Sigmoid colon (tissue), 7 donors: ENCODE data around the gene TOP2A. TPM values are rescaled to one million over a fixed set of nuclear protein-coding genes. Genes with fewer than 3 reads are reported as not detected.
"Not testable (repeated sequence)": the region's sequence is repeated elsewhere in the genome, so short reads cannot be mapped to it uniquely, and the experiment has no call there.

Experiments used
- DNase-seq: peaks from one replicate; pipeline ENCODE4 v3.0.0-alpha.2; 2019
- H3K27ac ChIP-seq, 4 donors: fragments of 200-600 bp; sonication (generic); one replicate each; pipeline ENCODE4 v1.5.1; 2016 to 2019; ENCODE audit warnings: mild to moderate bottlenecking in 1 of 4
- H3K27me3 ChIP-seq, 3 donors: fragments of 200-600 bp; sonication (generic); one replicate each; pipeline ENCODE4 v1.5.1; 2019; ENCODE audit warnings: mild to moderate bottlenecking in 1 of 3
- H3K36me3 ChIP-seq, 4 donors: fragments of 200-600 bp; sonication (generic); one replicate each; pipeline ENCODE4 v1.5.1; 2016 to 2019
- H3K4me1 ChIP-seq, 4 donors: fragments of 200-600 bp; sonication (generic); one replicate each; pipeline ENCODE4 v1.5.1; 2017 to 2019
- H3K4me3 ChIP-seq, 4 donors: fragments of 200-600 bp; sonication (generic); one replicate each; pipeline ENCODE4 v1.5.1; 2017 to 2019; ENCODE audit warnings: mild to moderate bottlenecking in 2 of 4, moderate library complexity in 1 of 4
- H3K9me3 ChIP-seq, 4 donors: fragments of 200-600 bp in 3 of 4; sonication (generic) in 3 of 4; one replicate each; pipeline versions ENCODE4 v1.5.1 to v1.6.1; 2013 to 2019
- CTCF ChIP-seq, 4 experiments: fragments of 450-650 bp in 3 of 4; fragments of 200-600 bp in 1 of 4; IDR thresholded peaks; one replicate each; pipeline ENCODE4 v1.5.1; 2016 to 2019; ENCODE audit warnings: antibody characterized with exemption in 4 of 4, mild to moderate bottlenecking in 3 of 4, moderate library complexity in 2 of 4
- EP300 ChIP-seq, 4 donors: sonication (generic); formaldehyde crosslinking; IDR thresholded peaks; one replicate each; pipeline ENCODE4 v1.6.1; 2017; ENCODE audit warnings: antibody characterized with exemption in 4 of 4
- POLR2A ChIP-seq, 2 donors: fragments of 450-650 bp; IDR thresholded peaks; one replicate each; pipeline ENCODE4 v1.6.1; 2016; ENCODE audit warnings: antibody characterized with exemption in 2 of 2, mild to moderate bottlenecking in 2 of 2, moderate library complexity in 2 of 2
- POLR2AphosphoS5 ChIP-seq, 4 donors: sonication (generic); formaldehyde crosslinking; IDR thresholded peaks; one replicate each; pipeline ENCODE4 v1.6.1; 2017; ENCODE audit warnings: antibody characterized with exemption in 4 of 4
- WGBS, 2 donors: extraction: QIAGEN DNeasy Blood & Tissue Kit; methylation state at CpG; one replicate each; pipeline ENCODE4 v1.1.7; 2013; 5-methylcytosine and 5-hydroxymethylcytosine counted together
- intact Hi-C: fragments of 100-400 bp; cut with DNase I; formaldehyde crosslinking; loops from one replicate; pipeline ENCODE4 v1.15.1; 2023
- polyA plus RNA-seq, 3 donors: library from polyadenylated mRNA; stranded (reverse); fragments of 200-250 nt; gene quantifications; one replicate each; pipeline ENCODE4 v1.2.3, GENCODE V29; 2013
- total RNA-seq, 4 donors: library from RNA; depleted of rRNA; stranded (reverse); fragments of >200 nt; gene quantifications; one replicate each; pipeline ENCODE4 v1.1.0, GENCODE V29; 2016
- donor health status: healthy with polysubstance abuse.
- donor health status: Bipolar disorder and iron deficiency.
- donor health status: healthy.

Gene TOP2A
- total and polyA plus RNA-seq, 7 donors = 0.33 to 28.7 (median 2.1) TPM

DNA sequence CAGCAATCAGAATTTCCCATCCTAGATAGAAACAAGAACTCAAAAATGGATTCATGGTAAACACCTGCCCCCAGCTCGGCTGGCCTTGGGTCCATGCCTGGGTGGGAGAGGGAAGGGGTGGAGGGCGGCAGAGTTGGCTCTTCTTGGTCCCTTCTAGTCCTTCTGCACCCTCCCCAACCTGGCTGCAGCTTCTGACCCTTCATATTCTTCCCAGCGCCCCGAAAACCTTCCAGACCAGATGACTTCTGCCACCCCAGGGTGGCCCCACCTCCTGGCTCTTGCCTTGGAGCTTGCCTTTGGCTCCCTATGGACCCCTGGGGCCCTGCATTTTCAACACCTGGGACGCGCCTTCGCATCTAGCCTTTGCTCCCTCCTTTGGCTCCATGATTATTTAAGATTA is 47.8 kb downstream of the TOP2A start:
- WGBS, 2 donors = 91 to 93% methylated on average over 7 of the region's 7 CpGs
- no peaks in the 10 kb centered on the region for H3K4me1 ChIP-seq
- no peaks in the 10 kb centered on the region for H3K9me3 ChIP-seq
- TF ChIP-seq EP300 (IDR thresholded peaks at IDR 0.05) (no peak), POLR2A (IDR thresholded peaks at IDR 0.05) (no peak), CTCF (IDR thresholded peaks at IDR 0.05) (no peak), POLR2AphosphoS5 (IDR thresholded peaks at IDR 0.05) (no peak)
- H3K27ac ChIP-seq = no peak overlapping the region
- H3K4me3 ChIP-seq = no peak overlapping the region
- intact Hi-C loops = no loop called here
- peak; percentile 46 for DNase-seq
- H3K27me3 ChIP-seq = no peaks in the 10 kb centered on the region
- no peaks in the 10 kb centered on the region for H3K36me3 ChIP-seq

DNA sequence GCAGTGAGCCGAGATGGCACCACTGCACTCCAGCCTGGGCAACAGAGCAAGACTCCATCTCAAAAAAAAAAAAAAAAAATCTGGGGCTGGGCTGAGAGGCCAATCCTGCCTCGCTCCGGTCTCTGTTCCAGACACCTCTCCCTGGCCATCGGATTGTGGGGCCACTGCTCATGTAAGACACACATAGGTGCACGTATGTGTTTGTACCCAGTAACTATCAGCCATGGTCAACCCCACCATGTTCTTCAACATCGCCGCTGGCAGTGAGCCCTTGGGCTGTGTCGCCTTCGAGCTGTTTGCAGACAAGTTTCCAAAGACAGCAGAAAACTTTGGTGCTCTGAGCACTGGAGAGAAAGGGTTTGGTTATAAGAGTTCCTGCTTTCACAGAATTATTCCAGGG is 50.0 kb downstream of the TOP2A start:
- DNase-seq = peak; percentile 52
- intact Hi-C loops = not testable (repeated sequence)

DNA sequence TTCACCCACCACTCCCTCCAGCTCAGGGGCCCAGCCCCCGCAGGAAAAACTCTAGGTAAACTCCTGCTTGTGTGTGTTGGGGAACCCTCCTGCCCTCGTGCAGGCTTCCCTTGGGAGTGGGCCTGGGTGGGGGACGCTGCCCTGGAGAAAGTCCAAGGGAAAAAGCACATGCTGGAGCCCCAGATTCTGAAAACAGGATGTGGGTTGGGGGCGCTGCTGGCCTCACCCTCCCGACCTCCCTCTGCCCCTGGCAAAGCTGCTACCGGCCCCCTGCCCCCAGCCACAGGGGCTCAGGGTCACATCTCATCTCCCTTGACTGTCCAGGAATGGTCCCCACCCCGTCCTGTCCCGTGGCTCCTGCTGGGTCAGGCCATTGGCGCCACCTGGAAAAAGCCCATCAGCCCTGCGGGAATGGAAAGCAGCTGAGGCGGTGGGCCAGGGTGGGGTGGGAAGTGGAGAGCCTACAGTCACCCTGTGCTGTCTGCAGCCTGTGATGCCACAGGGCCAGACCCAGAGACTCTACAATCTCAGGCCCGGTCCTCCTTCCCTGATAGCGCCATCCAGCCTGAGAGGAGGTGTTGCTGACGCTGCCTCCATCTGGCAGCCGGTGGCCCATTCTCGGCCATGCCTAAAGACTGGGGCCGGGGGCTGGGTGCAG is 50.7 kb downstream of the TOP2A start:
- no peaks in the 10 kb centered on the region for H3K36me3 ChIP-seq
- peak; percentile 54 for DNase-seq
- no peak overlapping the region for H3K27ac ChIP-seq
- H3K4me3 ChIP-seq = no peak overlapping the region
- 76 to 83% methylated on average over 17 of the region's 17 CpGs for WGBS, 2 donors
- peaks cover 0 to 5% (median 0%) of the 10 kb centered on the region in 3 donors for H3K27me3 ChIP-seq
- H3K4me1 ChIP-seq = peaks cover 0 to 18% (median 14%) of the 10 kb centered on the region in 4 donors
- no peaks in the 10 kb centered on the region for H3K9me3 ChIP-seq
- intact Hi-C loops = no loop called here
- TF ChIP-seq CTCF (IDR thresholded peaks at IDR 0.05) = no peak
- TF ChIP-seq EP300 (IDR thresholded peaks at IDR 0.05) = no peak
- TF ChIP-seq POLR2A (IDR thresholded peaks at IDR 0.05) = no peak
- TF ChIP-seq POLR2AphosphoS5 (IDR thresholded peaks at IDR 0.05) = no peak

More for the DNA sequence above, 50.0 kb downstream of the TOP2A start:
- H3K36me3 ChIP-seq, H3K9me3 ChIP-seq, H3K4me3 ChIP-seq, H3K27ac ChIP-seq, H3K27me3 ChIP-seq: not testable (repeated sequence)
- WGBS, 2 donors = 94 to 96% methylated on average over 9 of the region's 9 CpGs
- H3K4me1 ChIP-seq = peaks cover 0 to 15% (median 10%) of the 10 kb centered on the region in 4 donors

- Histone ChIP-seq H3K4me1 (peaks cover 0 to 18% (median 14%) of the 10 kb centered on the region in 4 donors), H3K36me3 (no peaks in the 10 kb centered on the region), H3K27ac (no peak overlapping the region), H3K9me3 (no peaks in the 10 kb centered on the region), H3K4me3 (no peak overlapping the region), H3K27me3 (peaks cover 0 to 5% (median 0%) of the 10 kb centered on the region in 3 donors)
- TF ChIP-seq EP300 (IDR thresholded peaks at IDR 0.05) = no peak
- TF ChIP-seq POLR2A (IDR thresholded peaks at IDR 0.05) = no peak
- TF ChIP-seq POLR2AphosphoS5 (IDR thresholded peaks at IDR 0.05) = no peak
- TF ChIP-seq CTCF (IDR thresholded peaks at IDR 0.05) = no peak
- peak; percentile 50 for DNase-seq
- WGBS, 2 donors = 94 to 95% methylated on average over 18 of the region's 18 CpGs
- intact Hi-C loops = no loop called here
Observed at GRCh38 chr17:40366076-40366860, 51.4 kb downstream of the TOP2A start.

GRCh38 chr17:40364906-40365305 is 52.8 kb downstream of the TOP2A start:
- 93 to 94% methylated on average over 9 of the region's 9 CpGs for WGBS, 2 donors
- TF ChIP-seq EP300 (IDR thresholded peaks at IDR 0.05) (no peak), POLR2AphosphoS5 (IDR thresholded peaks at IDR 0.05) (no peak), POLR2A (IDR thresholded peaks at IDR 0.05) (no peak), CTCF (IDR thresholded peaks at IDR 0.05) (no peak)
- Histone ChIP-seq H3K27me3 (peaks cover 0 to 5% (median 0%) of the 10 kb centered on the region in 3 donors), H3K4me3 (no peak overlapping the region), H3K9me3 (no peaks in the 10 kb centered on the region), H3K4me1 (peaks cover 0 to 18% (median 14%) of the 10 kb centered on the region in 4 donors), H3K36me3 (no peaks in the 10 kb centered on the region), H3K27ac (no peak overlapping the region)
- peak; percentile 50 for DNase-seq
- intact Hi-C loops = loop anchor here (5.0 kb wide), 1 partner anchor 32 kb away; no protein-coding TSS in a partner anchor
